ENCODE results near the gene ZNRF4.

Gene ZNRF4

DNA sequence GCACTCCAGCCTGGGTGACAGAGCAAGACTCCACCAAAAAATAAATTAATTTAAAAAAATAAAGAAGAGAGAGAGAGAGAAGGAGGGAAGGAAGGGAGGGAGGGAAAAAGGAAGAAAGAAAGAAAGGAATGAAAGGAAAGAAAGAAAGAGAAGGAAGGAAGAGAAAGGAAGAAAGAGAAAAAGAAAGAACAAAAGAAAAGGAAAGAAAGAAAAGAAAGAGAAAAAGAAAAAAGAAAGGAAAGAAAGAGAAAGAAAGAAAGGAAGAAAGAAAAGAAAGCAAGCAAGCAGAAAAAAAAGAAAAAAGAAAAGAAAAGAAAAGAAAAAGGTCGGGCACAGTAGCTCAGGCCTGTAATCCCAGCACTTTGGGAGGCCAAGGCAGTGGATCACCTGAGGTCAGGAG is 14.9 kb upstream of the ZNRF4 start:
- DNase-seq (ENCODE audit: low read depth, low spot score) = no peak

DNA sequence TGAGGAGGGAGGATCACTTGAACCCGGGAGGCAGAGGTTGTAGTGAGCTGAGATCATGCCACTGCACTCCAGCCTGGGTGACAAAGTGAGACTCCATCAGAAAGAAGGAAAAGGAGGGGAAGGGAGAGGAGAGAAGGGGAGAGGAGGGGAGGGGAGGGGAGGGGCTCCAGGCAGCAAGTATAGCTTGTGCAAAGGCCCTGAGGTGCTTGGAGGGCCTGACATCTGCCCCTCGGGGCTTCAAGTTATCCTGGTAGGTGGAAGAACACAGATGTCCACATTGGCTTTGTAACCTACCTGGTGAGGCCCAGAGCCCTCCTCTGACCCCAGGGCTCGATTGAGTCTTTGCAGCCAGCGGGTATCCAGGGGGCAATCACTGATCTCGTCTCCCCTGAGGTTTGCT is 11.5 kb upstream of the ZNRF4 start:
- no peak for DNase-seq (ENCODE audit: low read depth, low spot score)

DNA sequence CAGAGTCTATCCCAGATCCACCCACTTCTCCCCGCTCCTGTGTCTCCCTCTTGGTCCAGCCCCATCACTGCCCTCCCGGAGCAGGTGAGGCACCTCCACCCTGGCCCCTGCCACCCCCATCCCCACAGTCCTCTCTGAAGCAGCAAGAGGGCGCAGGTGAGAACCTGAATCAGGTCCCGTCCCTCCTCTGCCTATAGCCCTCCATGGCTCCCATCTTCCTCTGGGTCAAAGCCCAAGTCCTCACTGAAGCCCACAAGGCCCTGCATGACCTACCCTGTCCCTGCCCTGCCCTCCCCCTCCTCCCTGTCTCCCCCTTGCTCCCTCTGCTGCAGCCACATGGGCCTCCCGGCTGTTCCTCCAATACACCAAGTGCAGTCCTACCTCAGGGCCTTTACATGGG is 10.8 kb upstream of the ZNRF4 start:
- DNase-seq (ENCODE audit: low read depth, low spot score) = no peak

DNA sequence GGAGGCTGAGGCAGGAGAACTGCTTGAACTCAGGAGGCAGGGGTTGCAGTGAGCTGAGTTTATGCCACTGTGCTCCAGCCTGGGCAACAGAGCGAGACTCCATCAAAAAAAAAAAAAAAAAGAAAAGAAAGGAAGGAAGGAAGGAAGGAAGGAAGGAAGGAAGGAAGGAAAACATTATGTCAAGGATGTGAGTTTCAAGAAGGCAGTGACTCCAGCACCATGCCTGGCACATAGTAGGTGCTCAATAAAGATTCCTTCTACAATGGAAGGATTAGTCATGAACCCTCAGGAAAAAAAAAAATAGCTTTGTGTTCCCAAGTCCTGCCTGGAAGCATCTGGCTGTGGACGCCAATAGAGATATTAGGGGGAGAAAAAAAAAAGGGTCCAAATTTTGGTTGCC is 10.1 kb upstream of the ZNRF4 start:
- DNase-seq (ENCODE audit: low read depth, low spot score) = no peak

DNA sequence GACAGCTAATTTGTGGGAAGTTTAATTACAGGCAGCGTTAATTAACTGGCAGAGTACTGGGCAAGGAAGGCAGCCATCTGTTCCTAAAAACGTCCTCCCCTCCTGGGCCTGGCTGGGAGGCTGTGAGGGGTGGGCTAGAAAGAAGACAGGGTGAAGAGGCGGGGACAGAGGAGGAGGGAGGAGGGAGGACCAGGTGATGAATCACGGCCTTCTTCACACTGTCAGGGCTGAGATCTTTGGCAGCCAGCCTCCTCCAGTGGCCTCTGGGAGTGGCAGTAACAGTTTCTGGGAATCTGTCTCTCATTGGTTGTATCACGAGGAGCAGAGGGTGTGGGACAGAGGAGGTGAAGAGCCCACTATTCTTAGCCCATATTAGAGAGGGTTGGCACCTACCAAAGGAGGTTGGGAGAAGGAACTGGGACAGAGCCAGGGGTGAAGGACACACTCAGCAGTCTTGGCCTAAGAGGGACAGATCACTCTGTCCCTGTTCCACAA is 9.6 kb upstream of the ZNRF4 start:
- DNase-seq (ENCODE audit: low read depth, low spot score) = no peak

DNA sequence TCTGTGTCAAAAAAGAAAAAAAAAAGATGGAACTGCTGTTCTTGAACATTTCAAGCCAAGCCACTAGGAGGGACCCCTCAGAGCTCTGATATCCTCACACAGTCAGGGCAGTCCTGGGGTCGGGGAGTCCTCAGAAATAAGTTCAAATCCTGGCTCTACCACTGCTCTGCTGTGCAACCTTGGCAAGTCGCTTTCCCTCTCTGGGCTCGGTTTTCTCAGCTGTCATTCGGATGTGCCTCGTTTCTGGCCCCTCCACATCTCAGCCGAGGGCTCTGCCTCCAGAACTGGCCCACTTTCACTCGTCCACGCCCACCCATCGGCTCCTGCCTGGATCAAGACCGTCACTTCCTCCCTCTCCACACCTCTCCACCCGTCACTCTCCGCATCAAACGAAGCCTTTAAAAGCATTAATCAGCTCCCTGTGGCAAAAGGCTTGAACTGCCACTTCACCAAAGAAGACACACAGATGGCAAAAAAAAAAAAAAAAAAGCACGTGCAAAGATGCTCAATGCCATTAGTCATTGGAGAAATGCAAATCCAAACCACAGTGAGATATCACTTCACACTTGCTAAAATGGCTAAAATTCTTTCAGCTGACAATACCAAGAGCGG is 7.4 kb upstream of the ZNRF4 start:
- DNase-seq (ENCODE audit: low read depth, low spot score) = no peak

DNA sequence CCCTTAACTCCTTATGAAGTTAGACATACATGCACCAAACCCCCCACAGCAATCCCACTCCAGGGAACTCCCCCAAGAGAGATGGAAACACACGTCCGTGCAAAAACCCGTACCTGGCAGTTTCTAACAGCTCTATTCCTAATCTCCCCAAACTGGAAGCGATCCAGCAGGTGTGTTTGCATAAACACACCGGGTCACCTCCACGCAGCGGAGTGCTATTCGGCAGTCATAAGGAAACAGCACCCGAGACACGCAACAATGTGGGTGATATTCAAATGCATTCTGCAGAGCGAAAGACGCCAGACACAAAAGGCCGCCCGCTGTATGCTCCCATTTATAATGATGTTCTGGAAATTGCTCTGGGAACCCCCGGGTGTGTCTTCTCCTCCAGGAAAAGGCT is 6.8 kb upstream of the ZNRF4 start:
- DNase-seq (ENCODE audit: low read depth, low spot score) = no peak

DNA sequence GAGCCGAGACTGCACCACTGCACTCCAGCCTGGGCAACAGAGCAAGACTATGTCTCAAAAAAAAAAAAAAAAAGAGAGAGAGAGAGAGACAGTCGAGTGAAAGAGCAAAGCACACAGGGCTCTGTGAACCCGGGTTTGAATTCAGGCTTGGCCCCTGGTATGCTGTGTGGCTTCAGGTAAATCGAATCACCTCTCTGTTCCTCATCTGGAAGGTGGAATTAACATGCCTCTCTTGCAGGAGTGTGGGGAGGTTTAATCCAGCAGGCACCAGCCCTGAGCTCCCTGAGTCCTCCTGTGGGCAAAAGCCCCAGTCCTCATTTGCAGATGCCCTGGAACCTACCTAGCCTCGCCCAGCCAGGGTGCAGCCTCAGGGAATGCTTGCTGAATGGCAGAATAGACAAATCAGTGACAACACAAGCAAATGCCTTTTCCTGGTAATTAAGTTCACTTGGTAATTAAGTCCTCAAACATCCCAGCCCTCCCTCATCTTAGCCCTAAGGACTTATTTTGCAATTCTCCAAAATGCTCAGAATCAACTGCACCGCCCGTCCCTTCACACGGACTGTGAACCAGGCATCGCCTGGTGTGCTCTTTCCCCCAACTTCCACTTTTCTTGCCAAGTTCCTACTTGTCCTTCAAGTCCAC is 4.6 kb upstream of the ZNRF4 start:
- DNase-seq (ENCODE audit: low read depth, low spot score) = peak; percentile 60

DNA sequence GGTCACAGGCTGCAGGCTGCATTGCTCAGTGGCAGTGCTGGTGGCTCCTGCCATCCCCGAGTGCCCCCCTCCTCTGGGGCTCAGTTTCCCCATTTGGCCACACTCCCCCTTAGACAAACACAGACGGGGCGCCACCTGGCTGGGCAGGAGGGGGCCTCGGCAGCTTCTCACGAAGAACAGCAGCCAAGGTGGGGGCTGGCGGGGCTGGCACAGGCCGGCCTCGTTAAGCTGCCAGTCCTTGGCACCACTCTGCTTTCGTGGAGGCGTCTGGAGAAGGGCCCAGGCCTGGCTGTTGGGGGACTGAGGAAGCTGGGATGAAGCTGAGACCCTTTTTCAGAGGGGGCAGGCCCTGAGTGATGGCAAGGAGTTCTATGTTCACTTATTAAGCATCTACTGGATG is 3.7 kb upstream of the ZNRF4 start:
- DNase-seq (ENCODE audit: low read depth, low spot score) = no peak

DNA sequence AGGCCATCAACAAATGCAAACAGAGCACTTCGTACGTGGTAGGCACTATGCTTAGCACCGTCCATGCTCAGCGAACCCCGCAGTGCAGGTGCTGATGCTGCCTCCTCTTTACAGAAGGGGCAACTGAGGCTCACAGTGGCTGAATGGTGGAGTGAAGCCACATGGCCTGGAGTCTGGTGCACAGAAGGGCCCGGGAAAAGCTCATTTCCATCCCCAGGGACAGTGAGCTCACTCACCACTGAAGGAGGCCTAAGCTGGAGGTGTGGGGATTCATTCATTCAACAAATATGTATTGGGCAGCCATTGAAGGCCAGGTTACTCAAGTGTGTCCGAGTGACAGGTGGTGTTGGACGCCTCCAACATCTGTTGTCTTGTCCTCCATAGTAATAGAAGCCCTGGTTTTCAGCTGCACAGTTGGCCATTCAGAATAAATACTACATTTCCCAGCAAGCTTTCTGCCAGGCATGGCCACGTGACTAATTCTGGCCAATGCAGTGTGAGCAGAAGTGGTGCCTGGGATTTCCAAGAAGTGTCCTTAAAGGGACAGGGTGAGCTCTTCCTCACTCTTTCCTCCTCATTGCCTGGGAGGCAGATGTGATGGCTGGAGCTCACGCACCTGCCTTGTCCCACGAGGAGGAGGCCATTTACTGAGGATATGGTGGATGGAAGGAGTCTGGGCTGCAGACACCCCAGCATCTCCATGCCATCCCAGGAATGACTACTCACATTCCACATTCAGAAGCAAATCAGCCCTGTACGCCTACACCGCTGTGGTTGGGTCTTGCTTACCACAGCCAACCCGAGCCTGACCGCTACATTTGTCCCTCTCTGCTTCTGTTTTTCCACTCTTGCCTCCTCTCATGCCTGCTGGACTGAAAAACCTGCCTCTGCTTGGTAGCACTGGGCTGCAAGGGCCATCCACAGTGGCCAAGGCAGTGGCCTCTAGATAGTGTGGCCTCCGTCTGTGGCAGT is 2.3 kb upstream of the ZNRF4 start:
- peak; percentile 34 for DNase-seq (ENCODE audit: low read depth, low spot score)

DNA sequence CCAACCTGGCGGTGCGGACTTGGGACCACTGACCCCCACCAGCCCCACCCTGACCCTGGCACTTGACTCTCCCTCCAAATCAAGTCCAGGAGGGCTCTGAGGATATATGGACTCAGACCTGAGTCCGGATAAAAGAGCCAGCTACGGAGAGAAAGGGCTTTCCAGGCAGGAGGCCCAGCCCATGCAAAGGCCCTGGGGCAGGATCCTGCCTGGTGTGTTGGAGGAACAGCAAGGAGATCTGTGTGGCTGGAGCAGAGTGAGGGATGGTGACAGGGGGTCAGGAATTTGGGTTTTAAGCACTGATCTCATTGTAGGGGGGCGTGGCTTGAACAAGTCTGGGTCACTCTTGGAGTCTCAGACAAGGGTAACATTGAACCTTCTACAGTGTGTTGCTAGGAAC is 474 bp upstream of the ZNRF4 start:
- no peak for DNase-seq (ENCODE audit: low read depth, low spot score)

DNA sequence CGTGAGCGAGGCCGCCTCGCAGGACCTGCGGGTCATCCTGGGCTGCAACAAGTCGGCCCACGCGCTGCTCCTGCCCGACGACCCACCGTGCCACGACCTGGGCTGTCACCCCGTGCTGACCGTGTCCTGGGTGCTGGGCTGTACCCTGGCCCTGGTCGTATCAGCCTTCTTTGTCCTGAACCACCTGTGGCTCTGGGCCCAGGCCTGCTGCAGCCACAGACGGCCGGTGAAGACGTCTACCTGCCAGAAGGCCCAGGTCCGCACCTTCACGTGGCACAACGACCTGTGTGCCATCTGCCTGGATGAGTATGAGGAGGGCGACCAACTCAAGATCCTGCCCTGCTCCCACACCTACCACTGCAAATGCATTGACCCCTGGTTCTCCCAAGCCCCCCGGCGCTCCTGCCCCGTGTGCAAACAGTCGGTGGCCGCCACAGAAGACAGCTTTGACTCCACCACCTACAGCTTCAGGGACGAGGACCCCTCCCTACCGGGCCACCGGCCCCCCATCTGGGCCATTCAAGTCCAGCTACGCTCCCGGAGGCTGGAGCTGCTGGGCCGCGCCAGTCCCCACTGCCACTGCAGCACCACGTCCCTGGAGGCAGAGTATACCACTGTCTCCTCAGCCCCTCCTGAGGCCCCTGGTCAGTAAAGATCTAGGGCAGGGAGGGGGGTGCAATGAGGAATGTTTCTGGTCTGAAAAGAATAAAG is 1.1 kb downstream of the ZNRF4 start:
- DNase-seq (ENCODE audit: low read depth, low spot score) = no peak

DNA sequence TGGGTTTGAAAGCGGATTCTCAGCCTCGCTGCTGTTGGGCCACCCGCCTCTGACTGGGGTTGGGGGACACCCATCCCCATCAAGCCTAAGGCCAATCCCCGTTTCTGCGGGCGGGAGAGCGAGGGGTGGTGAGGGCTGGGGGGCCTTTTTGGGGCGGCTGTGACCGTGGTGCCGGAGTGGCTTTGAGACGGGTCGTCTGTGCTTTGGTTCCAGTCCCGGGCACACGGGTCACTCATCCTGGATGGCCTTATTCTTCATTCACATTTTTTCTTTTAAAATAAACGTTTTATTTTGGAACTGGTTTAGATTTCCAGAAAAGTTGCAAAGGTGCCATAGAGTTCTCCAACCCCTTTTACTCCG is 1.6 kb downstream of the ZNRF4 start:
- no peak for DNase-seq (ENCODE audit: low read depth, low spot score)

DNA sequence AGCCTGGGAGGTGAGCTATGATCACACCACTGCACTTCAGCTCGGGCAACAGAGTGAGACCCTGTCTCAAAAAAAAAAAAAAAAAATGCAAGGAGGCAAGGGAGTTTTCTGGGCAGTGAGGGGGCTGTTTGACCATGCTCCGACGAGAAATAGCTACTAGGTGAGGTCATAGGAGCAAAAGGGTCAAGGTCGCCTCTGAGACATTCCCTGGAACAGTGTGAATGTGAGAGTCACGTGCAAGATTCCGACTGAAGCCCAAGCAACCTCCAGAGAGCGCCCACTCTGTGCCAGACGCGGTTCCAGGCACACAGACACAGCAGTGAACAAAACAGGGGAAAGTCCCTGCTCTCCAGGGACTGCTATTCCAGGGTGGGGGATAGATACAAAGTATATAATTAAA is 2.5 kb downstream of the ZNRF4 start:
- DNase-seq (ENCODE audit: low read depth, low spot score) = peak; percentile 15

DNA sequence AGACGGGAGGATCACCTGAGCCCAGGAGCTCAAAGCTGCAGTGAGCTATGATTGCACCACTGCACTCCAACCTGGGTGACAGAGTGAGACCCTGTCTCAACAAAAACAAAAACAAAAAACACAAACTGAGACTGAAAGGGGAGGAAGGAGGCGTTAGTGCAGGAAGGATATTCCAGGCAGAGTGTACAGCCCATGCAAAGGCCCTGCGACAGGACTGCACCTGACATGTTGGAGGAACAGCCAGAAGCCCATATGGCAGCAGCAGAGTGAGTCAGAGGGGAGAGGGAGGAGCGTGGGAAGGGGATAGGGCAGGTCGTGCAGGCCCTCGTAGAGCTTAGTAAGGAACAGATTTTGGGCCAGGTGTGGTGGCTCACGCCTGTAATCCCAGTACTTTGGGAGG is 3.2 kb downstream of the ZNRF4 start:
- no peak for DNase-seq (ENCODE audit: low read depth, low spot score)

DNA sequence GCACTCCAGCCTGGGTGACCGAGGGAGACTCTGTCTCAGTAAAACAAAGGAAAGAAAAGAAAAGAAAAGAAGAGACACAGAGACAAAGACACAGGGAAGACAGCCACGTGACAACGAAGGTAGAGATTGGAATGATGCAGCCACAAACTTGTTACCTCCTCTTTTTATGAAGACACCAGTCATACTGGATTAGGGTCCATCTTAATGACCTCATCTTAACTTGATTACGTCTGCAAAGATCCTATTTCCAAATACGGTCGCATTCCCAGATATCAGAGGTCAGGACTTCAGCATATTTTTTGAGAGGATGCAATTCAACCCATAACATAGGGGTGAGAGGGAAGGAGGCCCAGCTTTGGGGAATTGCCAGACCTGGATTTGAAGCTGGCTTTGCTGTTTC is 4.1 kb downstream of the ZNRF4 start:
- no peak for DNase-seq (ENCODE audit: low read depth, low spot score)

DNA sequence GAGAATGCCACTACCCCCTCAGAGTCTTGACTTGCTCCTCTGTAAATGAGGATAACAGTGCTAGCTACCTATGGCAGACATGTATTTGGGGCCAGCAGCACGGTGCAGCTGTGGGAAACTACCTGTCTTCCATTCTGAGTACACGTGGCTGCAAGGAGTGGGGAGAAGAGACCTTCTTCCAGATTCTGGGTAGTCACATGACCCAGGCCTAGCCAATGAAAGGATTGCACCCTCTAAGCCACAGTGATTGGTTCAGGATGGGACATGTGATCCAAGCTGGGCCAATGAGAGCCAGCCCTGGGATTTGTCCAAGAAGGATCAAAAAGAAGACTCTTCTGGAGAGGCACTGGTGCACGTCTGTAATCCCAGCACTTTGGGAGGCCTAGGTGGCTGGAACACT is 5.5 kb downstream of the ZNRF4 start:
- no peak for DNase-seq (ENCODE audit: low read depth, low spot score)

DNA sequence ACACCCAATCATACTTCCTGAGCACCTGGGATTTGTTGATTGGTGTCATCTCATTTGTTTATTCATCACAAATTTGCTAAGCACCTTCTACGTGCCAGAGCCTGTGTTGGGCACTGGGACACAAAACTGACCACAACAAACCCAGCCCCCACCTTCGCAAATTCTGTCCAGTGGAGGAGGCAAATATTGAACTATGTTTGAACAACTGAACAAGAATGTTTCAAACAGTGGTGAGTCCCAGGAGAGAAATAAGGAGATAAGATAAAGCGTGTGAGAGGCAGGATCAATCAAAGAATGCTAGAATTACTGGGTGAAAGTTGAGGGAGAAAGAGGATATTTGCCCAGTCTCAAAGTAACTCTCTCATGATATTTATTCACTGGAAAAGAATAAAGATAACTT is 8.7 kb downstream of the ZNRF4 start:
- DNase-seq (ENCODE audit: low read depth, low spot score) = no peak

DNA sequence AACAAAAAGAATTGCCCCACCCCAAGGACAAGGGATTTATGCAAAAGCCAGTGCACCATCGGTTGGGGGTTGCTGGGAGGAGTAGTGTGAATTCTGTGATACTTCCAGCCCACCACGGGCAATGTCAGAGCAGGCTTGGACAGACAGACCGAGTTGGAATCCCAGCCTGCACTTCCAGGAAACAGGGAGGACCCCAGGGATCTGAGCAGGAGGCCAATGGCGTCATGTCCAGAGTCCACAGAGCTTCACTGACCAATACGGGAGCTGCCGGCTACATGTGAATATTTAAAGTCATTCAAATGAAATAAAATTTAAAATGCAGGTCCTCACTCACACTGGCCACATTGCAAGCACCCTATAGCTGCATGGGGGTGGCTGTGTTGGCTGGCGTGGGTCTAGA is 10.9 kb downstream of the ZNRF4 start:
- DNase-seq (ENCODE audit: low read depth, low spot score) = no peak

DNA sequence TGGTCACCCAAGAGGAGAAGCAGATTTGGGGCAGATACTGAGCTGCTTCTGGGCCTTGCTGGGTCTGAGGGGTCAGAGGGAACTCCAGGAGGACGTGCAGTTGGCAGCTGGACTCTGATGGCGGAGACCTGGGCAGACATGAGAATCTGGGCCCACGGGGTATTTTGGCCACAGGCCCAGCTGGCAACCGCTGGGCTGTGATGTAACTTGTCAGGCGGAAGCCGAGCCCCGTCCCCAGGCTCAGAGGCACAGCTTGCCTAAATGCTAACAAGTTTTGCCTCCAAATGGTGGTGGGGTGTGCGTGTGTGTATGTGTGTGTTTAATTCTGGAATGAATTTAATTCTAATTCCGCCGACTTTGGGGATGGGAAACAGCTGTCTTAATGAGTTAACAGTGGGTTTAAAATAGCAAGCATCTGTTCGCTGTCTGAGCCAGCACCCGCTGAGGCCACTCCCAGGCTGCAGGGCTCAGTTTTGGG is 11.6 kb downstream of the ZNRF4 start:
- DNase-seq (ENCODE audit: low read depth, low spot score) = no peak

DNA sequence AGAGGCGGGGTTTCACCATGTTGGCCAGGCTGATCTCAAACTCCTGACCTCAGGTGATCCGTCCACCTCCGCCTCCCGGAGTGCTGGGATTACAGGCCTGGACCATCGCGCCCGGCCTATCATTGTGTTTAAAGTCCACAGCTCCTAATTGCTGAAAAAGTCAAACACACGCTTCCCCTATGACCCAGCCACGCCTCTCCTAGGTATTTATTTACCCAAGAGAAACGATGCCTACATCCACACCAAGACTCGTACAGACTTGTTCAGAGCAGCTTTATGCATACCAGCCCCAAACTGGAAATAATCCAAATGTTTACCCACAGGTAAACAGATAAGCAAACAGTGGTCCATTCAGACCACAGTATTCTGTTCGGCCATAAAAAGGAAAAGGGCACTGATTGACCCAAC is 15.1 kb downstream of the ZNRF4 start:
- DNase-seq (ENCODE audit: low read depth, low spot score) = no peak

DNA sequence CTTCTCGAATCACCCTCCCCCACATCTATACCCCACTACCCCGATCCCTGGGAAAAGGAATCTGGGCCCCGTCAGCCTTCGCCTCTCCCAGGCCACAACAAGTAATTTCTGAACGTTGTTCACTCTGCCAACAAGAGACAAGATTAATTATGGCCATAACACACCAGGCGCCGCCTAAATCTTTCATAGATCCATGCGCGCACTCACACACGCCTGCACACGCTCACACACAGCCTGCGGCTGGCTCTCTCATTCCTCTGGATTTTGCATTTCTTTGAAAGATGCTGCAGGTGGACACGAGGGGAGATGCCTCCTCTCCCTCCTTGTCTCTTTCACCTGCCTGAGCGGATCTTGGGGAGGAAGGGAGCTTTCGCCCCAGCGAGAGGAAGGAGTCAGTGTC is 17.1 kb downstream of the ZNRF4 start:
- DNase-seq (ENCODE audit: low read depth, low spot score) = no peak

Measured in ELF-1 (cell line).